HEK293 (cell line): ENCODE results near the gene TGDS.

Experiments used
- CTCF ChIA-PET: fragments of 350-600 bp; formaldehyde crosslinking; extraction: SDS; loops from one replicate; lab custom pipeline; 2021; ENCODE audit warnings: antibody characterized with exemption; lab: Yijun Ruan, JAX
- POLR2A ChIA-PET: fragments of 300-600 bp; formaldehyde crosslinking; extraction: SDS; loops from one replicate; lab custom pipeline; 2020; ENCODE audit warnings: antibody characterized with exemption, inconsistent platforms; lab: Yijun Ruan, JAX
- H3K27ac ChIP-seq: fragments of 200-500 bp; sonication (Bioruptor generic); 2 replicates; pipeline ENCODE4 v1.5.1; 2014; ENCODE audit warnings: low read depth, low read length, control low read depth, inconsistent platforms; ENCODE audit errors: extremely low read depth
- H3K36me3 ChIP-seq, 2 experiments: fragments of 200-500 bp in 1 of 2; sonication (Bioruptor generic) in 1 of 2; 1 replicate in 1 of 2; 2 replicates in 1 of 2; pipeline ENCODE4 v1.5.1; 2014 to 2017; ENCODE audit warnings: inconsistent platforms in 2 of 2, low read length in 2 of 2; ENCODE audit not compliant: control insufficient read depth in 2 of 2, insufficient read depth in 1 of 2
- H3K4me1 ChIP-seq: fragments of 200-500 bp; sonication (Bioruptor generic); 2 replicates; pipeline ENCODE4 v1.5.1; 2014; ENCODE audit warnings: mild to moderate bottlenecking, low read length, inconsistent platforms; ENCODE audit not compliant: control insufficient read depth, insufficient read depth
- H3K4me3 ChIP-seq: 2 replicates; pipeline ENCODE4 v1.5.1; 2011; ENCODE audit warnings: low read depth, mild to moderate bottlenecking, control low read depth, low read length, moderate library complexity
- H3K9me3 ChIP-seq: fragments of 200-500 bp; sonication (Bioruptor generic); 2 replicates; pipeline ENCODE4 v1.5.1; 2014; ENCODE audit warnings: low read depth, low read length, inconsistent platforms; ENCODE audit not compliant: control insufficient read depth, insufficient read depth
- MZF1 ChIP-seq: fragments of 450-650 bp; formaldehyde crosslinking; IDR thresholded peaks from 2 replicates; pipeline ENCODE4 v1.5.1; 2017; ENCODE audit warnings: missing biosample characterization, missing genetic modification characterization, borderline replicate concordance
- PRDM1 ChIP-seq: fragments of 450-650 bp; formaldehyde crosslinking; IDR thresholded peaks from 2 replicates; pipeline ENCODE4; 2016; ENCODE audit warnings: missing biosample characterization, missing genetic modification characterization
- SCRT1 ChIP-seq: fragments of 450-650 bp; formaldehyde crosslinking; IDR thresholded peaks from 2 replicates; pipeline ENCODE4 v1.5.1; 2016; ENCODE audit warnings: missing biosample characterization, missing genetic modification characterization, borderline replicate concordance
- SCRT2 ChIP-seq: fragments of 450-650 bp; formaldehyde crosslinking; IDR thresholded peaks from 2 replicates; pipeline ENCODE4 v1.5.1; 2016; ENCODE audit warnings: missing biosample characterization, missing genetic modification characterization
- YY2 ChIP-seq: fragments of 450-650 bp; formaldehyde crosslinking; IDR thresholded peaks from 2 replicates; pipeline ENCODE4 v1.5.1; 2016; ENCODE audit warnings: missing biosample characterization, missing genetic modification characterization
- ZFP37 ChIP-seq: fragments of 450-650 bp; formaldehyde crosslinking; IDR thresholded peaks from 2 replicates; pipeline ENCODE4 v1.5.1; 2016; ENCODE audit warnings: missing biosample characterization, missing genetic modification characterization
- ZNF174 ChIP-seq: fragments of 450-650 bp; formaldehyde crosslinking; IDR thresholded peaks from 2 replicates; pipeline ENCODE4 v1.5.0; 2017; ENCODE audit warnings: missing biosample characterization, mild to moderate bottlenecking, missing genetic modification characterization
- ZNF221 ChIP-seq: fragments of 450-650 bp; formaldehyde crosslinking; IDR thresholded peaks from 2 replicates; pipeline ENCODE4 v1.5.1; 2017; ENCODE audit warnings: missing biosample characterization, missing genetic modification characterization, borderline replicate concordance
- ZNF513 ChIP-seq: fragments of 450-650 bp; IDR thresholded peaks from 2 replicates; pipeline ENCODE4 v1.5.1; 2018; ENCODE audit warnings: missing biosample characterization, missing genetic modification characterization
- ZNF549 ChIP-seq: fragments of 450-650 bp; IDR thresholded peaks from 2 replicates; pipeline ENCODE4 v1.5.1; 2018; ENCODE audit warnings: missing biosample characterization, missing genetic modification characterization, mild to moderate bottlenecking, inconsistent platforms, moderate library complexity
- ZNF600 ChIP-seq: fragments of 450-650 bp; formaldehyde crosslinking; IDR thresholded peaks from 2 replicates; pipeline ENCODE4 v1.5.1; 2016; ENCODE audit warnings: missing biosample characterization, missing genetic modification characterization
- ZNF768 ChIP-seq: fragments of 450-650 bp; formaldehyde crosslinking; IDR thresholded peaks from 2 replicates; pipeline ENCODE4 v1.5.1; 2018; ENCODE audit warnings: missing biosample characterization, mild to moderate bottlenecking, missing genetic modification characterization
- ZNF785 ChIP-seq: fragments of 450-650 bp; formaldehyde crosslinking; IDR thresholded peaks from 2 replicates; pipeline ENCODE4 v1.5.1; 2016; ENCODE audit warnings: missing biosample characterization, missing genetic modification characterization
- ZSCAN23 ChIP-seq: fragments of 450-650 bp; formaldehyde crosslinking; IDR thresholded peaks from 2 replicates; pipeline ENCODE4 v1.5.1; 2016; ENCODE audit warnings: missing biosample characterization, missing genetic modification characterization
- TF ChIP-seq, protein P1 (sequence below): fragments of 450-650 bp; formaldehyde crosslinking; IDR thresholded peaks from 2 replicates; pipeline ENCODE4 v1.5.1; 2017; ENCODE audit warnings: missing biosample characterization, missing genetic modification characterization
- TF ChIP-seq, protein P2 (sequence below): fragments of 450-650 bp; formaldehyde crosslinking; IDR thresholded peaks from 2 replicates; pipeline ENCODE4 v1.5.1; 2016; ENCODE audit warnings: missing biosample characterization, missing genetic modification characterization, borderline replicate concordance

Gene TGDS

DNA sequence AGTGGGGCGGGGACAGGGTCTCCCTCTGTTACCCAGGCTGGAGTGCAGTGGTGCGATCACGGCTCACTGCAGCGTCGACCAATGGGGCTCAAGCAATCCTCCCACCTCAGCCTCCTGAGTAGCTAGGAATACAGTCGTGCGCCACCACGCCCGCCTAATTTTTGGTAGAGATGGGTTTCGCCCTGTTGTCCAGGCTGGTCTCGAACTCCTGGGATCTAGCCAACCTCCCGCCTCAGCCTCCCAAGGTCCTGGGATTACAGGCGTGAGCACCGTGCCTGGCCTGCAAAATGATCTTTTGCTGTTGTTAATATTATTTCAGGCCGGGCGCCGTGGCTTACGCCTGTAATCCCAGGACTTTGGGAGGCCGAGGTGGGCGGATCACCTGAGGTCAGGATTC lies 621 bp upstream of the TGDS start (continued):
- TF ChIP-seq ZNF600 (tag by site-specific recombination) (no peak), ZNF785 (tag by site-specific recombination) (no peak), PRDM1 (tag by site-specific recombination) (no peak), ZNF513 (tag by site-specific recombination) (no peak), ZSCAN23 (tag by site-specific recombination) (no peak), ZNF549 (tag by site-specific recombination) (no peak), ZNF174 (no peak)

DNA sequence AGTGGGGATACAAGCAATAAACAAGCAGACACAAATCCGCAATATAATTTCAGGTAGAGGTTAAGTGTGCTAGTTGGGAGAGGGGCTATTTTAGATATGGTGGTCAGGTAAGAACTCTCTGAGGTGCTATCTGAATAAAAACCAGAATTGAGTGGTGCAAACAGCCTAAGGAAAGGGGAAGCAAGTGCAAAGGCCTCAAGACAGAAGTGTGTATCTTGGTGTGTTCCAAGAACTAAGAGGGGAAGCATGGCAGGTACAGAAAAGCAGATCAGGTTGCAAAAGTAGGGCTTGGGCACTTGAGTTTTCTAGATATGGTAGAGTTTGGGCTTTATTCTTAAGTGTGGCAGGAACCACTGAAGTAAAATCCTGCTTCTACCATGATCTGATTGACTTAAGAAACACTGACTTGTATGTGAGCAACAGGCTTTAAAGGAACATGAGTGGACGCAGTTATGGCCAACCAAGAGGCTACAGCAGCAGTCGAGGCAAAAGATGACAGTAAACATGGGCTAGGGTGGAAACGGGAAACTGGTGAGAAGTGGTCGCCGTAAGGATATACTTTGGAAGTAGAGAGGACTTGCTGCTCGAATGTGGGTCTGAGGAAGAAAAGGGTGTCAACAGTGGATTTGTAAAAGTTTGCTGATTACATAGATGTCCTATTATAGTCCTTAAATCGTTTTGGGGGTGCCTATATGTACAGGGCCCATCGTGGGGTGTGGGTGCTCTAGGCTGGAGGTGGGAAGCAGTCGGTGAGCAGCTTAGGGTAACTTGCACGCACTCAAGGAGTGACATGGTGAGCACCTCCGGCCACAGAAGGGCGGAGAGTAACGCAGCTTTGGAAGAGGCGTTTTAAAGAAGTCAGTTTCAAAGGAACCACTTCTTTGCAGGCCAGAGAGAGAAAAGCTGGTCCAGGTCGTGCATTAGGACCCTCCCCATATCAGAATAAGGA lies 677 bp downstream of the TGDS start:
- CTCF ChIA-PET = no interaction called here
- H3K4me1 ChIP-seq = no peaks in the 10 kb centered on the region
- peak; percentile 92 for TF ChIP-seq SCRT2 (tag by site-specific recombination)
- TF ChIP-seq ZNF768 (tag by site-specific recombination) = no peak
- peak; percentile 75; the same call in 1 of the 2 replicates for TF ChIP-seq SCRT1 (tag by site-specific recombination)
- TF ChIP-seq, all 188 proteins: peak for 2
- Histone ChIP-seq H3K36me3 (peaks cover 0 to 29% of the 10 kb centered on the region in 2 experiments; a peak in 2 of 3 replicates), H3K27ac (peak overlapping the region; percentile 32; the same call in 1 of the 2 replicates), H3K4me3 (peak overlapping the region; percentile 85), H3K9me3 (no peaks in the 10 kb centered on the region)
- POLR2A ChIA-PET = interaction anchor here (0.7 to 2.0 kb wide), 10 partner anchors 9 to 62 kb away, joined by 3 to 28 read pairs (median 3); no protein-coding TSS in a partner anchor

GRCh38 chr13:94590744-94591143 lies 5.2 kb downstream of the TGDS start:
- no peaks in the 10 kb centered on the region for H3K4me1 ChIP-seq
- ChIA-PET CTCF (no interaction called here), POLR2A (no interaction called here)
- H3K27ac ChIP-seq = no peak overlapping the region
- TF ChIP-seq, protein P1, sequence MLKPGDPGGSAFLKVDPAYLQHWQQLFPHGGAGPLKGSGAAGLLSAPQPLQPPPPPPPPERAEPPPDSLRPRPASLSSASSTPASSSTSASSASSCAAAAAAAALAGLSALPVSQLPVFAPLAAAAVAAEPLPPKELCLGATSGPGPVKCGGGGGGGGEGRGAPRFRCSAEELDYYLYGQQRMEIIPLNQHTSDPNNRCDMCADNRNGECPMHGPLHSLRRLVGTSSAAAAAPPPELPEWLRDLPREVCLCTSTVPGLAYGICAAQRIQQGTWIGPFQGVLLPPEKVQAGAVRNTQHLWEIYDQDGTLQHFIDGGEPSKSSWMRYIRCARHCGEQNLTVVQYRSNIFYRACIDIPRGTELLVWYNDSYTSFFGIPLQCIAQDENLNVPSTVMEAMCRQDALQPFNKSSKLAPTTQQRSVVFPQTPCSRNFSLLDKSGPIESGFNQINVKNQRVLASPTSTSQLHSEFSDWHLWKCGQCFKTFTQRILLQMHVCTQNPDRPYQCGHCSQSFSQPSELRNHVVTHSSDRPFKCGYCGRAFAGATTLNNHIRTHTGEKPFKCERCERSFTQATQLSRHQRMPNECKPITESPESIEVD (tag by site-specific recombination) = no peak
- TF ChIP-seq SCRT1 (tag by site-specific recombination) (no peak), ZFP37 (tag by site-specific recombination) (no peak)
- H3K4me3 ChIP-seq = no peak overlapping the region
- no peaks in the 10 kb centered on the region for H3K9me3 ChIP-seq
- H3K36me3 ChIP-seq = peaks cover 0 to 49% of the 10 kb centered on the region in 2 experiments; a peak in 2 of 3 replicates

GRCh38 chr13:94588541-94588940 lies 7.4 kb downstream of the TGDS start:
- CTCF ChIA-PET = no interaction called here
- Histone ChIP-seq H3K4me1 (no peaks in the 10 kb centered on the region), H3K9me3 (no peaks in the 10 kb centered on the region)
- TF ChIP-seq, protein P2, sequence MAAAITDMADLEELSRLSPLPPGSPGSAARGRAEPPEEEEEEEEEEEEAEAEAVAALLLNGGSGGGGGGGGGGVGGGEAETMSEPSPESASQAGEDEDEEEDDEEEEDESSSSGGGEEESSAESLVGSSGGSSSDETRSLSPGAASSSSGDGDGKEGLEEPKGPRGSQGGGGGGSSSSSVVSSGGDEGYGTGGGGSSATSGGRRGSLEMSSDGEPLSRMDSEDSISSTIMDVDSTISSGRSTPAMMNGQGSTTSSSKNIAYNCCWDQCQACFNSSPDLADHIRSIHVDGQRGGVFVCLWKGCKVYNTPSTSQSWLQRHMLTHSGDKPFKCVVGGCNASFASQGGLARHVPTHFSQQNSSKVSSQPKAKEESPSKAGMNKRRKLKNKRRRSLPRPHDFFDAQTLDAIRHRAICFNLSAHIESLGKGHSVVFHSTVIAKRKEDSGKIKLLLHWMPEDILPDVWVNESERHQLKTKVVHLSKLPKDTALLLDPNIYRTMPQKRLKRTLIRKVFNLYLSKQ (tag by site-specific recombination) = no peak
- TF ChIP-seq YY2 (tag by site-specific recombination) = no peak
- no peak for TF ChIP-seq ZNF221 (tag by site-specific recombination)
- no peak for TF ChIP-seq MZF1 (tag by site-specific recombination)
- TF ChIP-seq, all 188 proteins: peak for 0
- H3K27ac ChIP-seq = no peak overlapping the region
- POLR2A ChIA-PET = interaction anchor here (0.6 kb wide), 1 partner anchor 16 kb away, joined by 3 read pairs; no protein-coding TSS in a partner anchor
- H3K36me3 ChIP-seq = peaks cover 0 to 67% of the 10 kb centered on the region in 2 experiments; a peak in 2 of 3 replicates
- H3K4me3 ChIP-seq = no peak overlapping the region
